ENCODE data around the gene TLN1. TPM values are rescaled to one million over a fixed set of nuclear protein-coding genes. Genes with fewer than 3 reads are reported as not detected.
A peak's percentile ranks its signal among the peaks of the same experiment; 100 is the strongest.

TLN1 gene
- total RNA-seq, 1 experiment from 2014 or later = 109 TPM

GRCh38 chr9:35683323-35683722, 48.7 kb downstream of the TLN1 start (continued):
- TF ChIP-seq, protein P1, sequence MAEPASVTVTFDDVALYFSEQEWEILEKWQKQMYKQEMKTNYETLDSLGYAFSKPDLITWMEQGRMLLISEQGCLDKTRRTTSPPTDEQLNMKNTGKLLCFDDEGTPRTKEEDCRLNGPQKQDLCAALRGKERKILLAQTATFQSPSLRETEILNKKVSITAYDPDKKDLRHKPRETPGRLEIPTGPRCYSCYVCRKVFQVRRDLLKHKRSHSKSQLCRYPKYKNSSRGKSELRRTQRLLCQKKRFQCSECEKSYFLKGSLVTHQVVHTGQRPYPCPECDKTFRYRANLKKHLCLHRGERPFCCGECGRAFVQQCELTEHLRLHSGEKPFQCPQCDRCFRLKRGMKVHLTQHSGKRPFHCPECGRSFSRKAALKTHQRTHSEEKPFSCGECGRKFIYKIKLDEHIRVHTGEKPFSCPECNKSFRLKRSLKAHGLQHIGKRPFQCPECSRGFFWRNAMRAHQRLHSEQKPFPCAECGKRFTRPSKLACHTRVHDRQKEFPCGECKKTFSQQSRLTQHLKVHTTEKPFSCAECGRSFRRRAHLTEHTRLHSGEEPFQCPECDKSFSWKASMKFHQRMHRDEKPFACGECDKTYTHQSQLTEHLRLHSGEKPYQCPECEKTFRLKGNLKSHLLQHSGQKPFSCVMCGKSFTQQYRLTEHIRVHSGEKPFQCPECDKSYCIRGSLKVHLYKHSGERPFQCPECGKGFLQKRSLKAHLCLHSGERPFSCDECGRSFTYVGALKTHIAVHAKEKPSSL (CRISPR knock-in tag; conservative IDR thresholded peaks at IDR 0.05) = no peak
- no peak for TF ChIP-seq PRRX2 (CRISPR knock-in tag; IDR thresholded peaks at IDR 0.05)

DNA sequence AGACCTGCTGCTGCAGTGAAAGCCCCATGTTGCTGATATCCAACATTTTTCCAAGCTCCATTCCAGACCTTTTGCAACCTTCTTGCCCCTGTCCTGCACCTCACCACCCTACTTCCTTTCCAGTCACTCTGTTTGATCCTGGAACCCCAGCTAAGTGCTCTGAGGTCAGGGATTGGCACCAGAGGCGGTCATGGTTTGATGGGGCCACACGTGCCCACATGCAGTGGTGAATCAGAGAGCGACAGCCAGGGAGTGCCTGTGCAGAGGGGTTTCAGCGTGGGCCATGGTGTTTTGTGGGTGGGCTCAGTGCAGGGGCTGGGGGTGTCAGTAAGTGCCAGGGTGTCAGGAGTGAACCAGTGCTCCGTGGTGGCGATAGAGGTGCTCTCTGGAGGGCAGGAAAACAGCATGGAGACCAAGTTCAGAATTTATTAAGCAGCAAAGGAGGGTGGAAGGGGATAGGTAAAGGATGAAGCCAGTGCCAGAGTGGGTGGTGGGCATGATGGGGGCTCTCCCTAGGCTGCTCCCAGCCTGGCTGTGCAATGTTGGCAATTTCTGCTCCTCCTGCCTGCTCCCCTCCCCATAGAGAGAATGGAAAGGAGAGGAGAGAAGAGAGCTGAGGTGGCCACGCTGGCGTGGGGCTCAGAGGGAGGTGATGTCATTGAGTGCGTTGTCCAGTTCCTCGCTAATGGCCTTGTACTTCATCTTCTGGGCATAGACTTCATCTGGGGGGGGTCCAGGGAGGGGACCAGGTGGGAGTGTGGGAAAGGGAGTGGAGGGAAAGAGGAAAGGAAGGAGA, 49.3 kb downstream of the TLN1 start:
- H3K4me3 Mint-ChIP-seq = no peak overlapping the region
- H3K9me3 Mint-ChIP-seq = no peaks in the 10 kb centered on the region
- ATAC-seq (no peak), DNase-seq (ENCODE audit: low spot score) (no peak)
- H3K4me1 Mint-ChIP-seq = peaks cover 15% of the 10 kb centered on the region
- POLR2A ChIA-PET = interaction anchor here (1.0 kb wide), 1 partner anchor 9 kb away, joined by 3 read pairs; no protein-coding TSS in a partner anchor
- CTCF ChIA-PET = interaction anchor here (0.6 to 1.4 kb wide), 3 partner anchors 14 to 489 kb away, joined by 3 to 5 read pairs (median 3); partner anchors contain the start of genes CREB3 and TLN1
- no peaks in the 10 kb centered on the region for H3K27me3 Mint-ChIP-seq (ENCODE audit: low read depth)
- TF ChIP-seq ESRRA (CRISPR knock-in tag; IDR thresholded peaks at IDR 0.05; ENCODE audit: borderline replicate concordance) (no peak), TP53 (CRISPR knock-in tag; IDR thresholded peaks at IDR 0.05) (no peak), ZNF396 (CRISPR knock-in tag; IDR thresholded peaks at IDR 0.05; ENCODE audit: borderline replicate concordance) (no peak), RELA (CRISPR knock-in tag; IDR thresholded peaks at IDR 0.05; ENCODE audit: borderline replicate concordance) (no peak), IRF1 (CRISPR knock-in tag; IDR thresholded peaks at IDR 0.05) (no peak), CREB1 (CRISPR knock-in tag; IDR thresholded peaks at IDR 0.05) (no peak), ZNF138 (CRISPR knock-in tag; conservative IDR thresholded peaks at IDR 0.05) (no peak), ATF2 (CRISPR knock-in tag; IDR thresholded peaks at IDR 0.05; ENCODE audit: borderline replicate concordance, low read depth) (no peak), SMAD4 (CRISPR knock-in tag; IDR thresholded peaks at IDR 0.05) (no peak), NFATC4 (CRISPR knock-in tag; IDR thresholded peaks at IDR 0.05) (no peak), ZNF232 (CRISPR knock-in tag; IDR thresholded peaks at IDR 0.05) (no peak), HMGA2 (CRISPR knock-in tag; IDR thresholded peaks at IDR 0.05) (no peak), USF2 (CRISPR knock-in tag; IDR thresholded peaks at IDR 0.05) (no peak)
- TF ChIP-seq, protein P2, sequence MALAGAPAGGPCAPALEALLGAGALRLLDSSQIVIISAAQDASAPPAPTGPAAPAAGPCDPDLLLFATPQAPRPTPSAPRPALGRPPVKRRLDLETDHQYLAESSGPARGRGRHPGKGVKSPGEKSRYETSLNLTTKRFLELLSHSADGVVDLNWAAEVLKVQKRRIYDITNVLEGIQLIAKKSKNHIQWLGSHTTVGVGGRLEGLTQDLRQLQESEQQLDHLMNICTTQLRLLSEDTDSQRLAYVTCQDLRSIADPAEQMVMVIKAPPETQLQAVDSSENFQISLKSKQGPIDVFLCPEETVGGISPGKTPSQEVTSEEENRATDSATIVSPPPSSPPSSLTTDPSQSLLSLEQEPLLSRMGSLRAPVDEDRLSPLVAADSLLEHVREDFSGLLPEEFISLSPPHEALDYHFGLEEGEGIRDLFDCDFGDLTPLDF (CRISPR knock-in tag; IDR thresholded peaks at IDR 0.05) = no peak
- TF ChIP-seq, protein P3, sequence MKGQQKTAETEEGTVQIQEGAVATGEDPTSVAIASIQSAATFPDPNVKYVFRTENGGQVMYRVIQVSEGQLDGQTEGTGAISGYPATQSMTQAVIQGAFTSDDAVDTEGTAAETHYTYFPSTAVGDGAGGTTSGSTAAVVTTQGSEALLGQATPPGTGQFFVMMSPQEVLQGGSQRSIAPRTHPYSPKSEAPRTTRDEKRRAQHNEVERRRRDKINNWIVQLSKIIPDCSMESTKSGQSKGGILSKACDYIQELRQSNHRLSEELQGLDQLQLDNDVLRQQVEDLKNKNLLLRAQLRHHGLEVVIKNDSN (CRISPR knock-in tag; IDR thresholded peaks at IDR 0.05) = no peak
- TF ChIP-seq, protein P4, sequence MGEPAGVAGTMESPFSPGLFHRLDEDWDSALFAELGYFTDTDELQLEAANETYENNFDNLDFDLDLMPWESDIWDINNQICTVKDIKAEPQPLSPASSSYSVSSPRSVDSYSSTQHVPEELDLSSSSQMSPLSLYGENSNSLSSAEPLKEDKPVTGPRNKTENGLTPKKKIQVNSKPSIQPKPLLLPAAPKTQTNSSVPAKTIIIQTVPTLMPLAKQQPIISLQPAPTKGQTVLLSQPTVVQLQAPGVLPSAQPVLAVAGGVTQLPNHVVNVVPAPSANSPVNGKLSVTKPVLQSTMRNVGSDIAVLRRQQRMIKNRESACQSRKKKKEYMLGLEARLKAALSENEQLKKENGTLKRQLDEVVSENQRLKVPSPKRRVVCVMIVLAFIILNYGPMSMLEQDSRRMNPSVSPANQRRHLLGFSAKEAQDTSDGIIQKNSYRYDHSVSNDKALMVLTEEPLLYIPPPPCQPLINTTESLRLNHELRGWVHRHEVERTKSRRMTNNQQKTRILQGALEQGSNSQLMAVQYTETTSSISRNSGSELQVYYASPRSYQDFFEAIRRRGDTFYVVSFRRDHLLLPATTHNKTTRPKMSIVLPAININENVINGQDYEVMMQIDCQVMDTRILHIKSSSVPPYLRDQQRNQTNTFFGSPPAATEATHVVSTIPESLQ (CRISPR knock-in tag; IDR thresholded peaks at IDR 0.05) = no peak
- TF ChIP-seq, protein P5, sequence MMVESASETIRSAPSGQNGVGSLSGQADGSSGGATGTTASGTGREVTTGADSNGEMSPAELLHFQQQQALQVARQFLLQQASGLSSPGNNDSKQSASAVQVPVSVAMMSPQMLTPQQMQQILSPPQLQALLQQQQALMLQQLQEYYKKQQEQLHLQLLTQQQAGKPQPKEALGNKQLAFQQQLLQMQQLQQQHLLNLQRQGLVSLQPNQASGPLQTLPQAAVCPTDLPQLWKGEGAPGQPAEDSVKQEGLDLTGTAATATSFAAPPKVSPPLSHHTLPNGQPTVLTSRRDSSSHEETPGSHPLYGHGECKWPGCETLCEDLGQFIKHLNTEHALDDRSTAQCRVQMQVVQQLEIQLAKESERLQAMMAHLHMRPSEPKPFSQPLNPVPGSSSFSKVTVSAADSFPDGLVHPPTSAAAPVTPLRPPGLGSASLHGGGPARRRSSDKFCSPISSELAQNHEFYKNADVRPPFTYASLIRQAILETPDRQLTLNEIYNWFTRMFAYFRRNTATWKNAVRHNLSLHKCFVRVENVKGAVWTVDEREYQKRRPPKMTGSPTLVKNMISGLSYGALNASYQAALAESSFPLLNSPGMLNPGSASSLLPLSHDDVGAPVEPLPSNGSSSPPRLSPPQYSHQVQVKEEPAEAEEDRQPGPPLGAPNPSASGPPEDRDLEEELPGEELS (CRISPR knock-in tag; IDR thresholded peaks at IDR 0.05) = no peak
- H3K36me3 Mint-ChIP-seq = peaks cover 41% of the 10 kb centered on the region
- peak overlapping the region; percentile 20; the same call in 1 of the 2 replicates for H3K27ac Mint-ChIP-seq

All from WTC11 (cell line).